ENCODE measurements around the gene ASXL1.
"Not testable (repeated sequence)": the region's sequence is repeated elsewhere in the genome, so short reads cannot be mapped to it uniquely, and the experiment has no call there.

ASXL1 gene

DNA sequence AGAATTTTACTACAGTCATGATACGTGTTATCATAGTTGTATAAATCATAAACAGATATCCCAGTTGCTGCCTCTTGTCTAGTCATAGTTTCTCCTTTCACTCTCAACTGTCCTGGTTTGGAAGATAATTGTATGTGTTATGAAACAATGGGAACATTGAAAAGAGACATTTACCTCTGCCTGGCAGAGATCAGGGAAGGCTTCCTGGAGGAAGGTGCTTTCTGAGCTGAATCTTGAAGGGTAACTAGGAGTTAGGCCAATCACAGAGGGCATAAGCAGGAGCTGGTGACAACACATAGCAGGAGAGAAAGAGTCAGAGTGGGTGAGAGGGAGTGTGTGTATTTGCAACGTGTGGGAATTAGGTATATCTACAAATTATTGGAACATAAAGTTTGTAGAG lies 5.4 kb downstream of the ASXL1 start:
- no peak for DNase-seq

DNA sequence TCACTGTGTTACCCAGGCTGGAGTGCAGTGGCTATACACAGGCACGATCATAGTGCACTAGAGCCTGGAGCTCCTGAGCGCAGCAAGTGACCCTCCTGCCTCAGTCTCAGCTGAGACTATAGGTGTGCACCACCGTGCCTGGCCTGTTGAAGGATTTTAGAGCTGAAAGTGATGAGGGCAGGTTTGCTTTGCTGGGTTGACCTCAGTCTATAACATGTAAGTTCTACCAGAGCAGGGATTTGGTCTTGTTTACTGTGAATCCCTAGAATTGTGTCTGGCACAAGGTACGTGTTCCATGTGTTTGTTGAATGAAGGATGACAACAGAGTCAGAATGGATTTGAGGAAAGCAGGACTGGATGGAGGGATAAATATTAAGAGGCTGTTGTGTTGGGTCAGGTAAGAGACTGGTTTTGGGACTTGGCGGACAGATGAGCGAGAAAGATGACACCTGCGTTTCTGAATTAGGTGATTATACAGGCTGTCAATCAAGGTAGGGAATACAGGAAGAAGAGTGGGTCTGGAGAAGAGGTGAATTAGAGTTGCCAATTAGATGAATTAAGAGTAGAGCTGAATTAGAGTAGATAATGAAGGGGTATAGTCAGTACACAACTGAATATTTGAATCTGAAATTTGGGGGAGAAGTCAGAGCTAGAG lies 6.5 kb downstream of the ASXL1 start:
- no peak for DNase-seq

DNA sequence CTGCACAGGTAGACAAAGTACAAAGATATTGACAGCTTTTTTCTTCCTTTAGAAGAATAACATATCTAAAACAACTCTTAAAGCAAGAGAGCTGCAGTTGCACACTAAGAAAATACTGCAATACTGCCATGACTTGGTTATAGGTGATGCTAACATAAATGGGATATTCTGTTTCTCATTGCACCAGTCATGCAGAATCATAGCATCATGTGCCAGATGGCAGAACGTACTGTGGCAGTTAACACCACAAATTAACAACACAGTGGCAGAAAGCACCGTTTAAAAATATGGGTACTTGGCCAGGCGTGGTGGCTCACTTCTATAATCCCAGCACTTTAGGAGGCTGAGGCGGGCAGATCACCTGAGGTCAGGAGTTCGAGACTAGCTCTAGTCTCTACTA lies 7.4 kb downstream of the ASXL1 start:
- DNase-seq: no peak

DNA sequence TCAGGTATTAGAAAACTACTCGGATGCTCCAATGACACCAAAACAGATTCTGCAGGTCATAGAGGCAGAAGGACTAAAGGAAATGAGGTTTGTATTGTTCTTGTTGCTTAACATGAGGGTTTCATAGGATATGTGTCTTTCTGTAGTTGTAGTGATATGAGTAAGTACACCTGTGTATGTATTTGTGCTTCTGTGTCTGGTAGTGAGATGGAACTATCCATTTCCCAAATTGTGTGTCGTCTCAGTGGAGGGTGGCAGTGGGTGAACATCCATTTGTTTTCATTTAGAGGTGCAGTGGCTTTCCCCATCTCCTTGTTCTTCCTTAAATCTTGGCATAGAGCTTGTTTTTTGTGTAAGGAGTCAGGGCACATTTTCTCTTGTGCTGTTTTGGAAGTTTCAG lies 8.2 kb downstream of the ASXL1 start:
- DNase-seq: no peak

DNA sequence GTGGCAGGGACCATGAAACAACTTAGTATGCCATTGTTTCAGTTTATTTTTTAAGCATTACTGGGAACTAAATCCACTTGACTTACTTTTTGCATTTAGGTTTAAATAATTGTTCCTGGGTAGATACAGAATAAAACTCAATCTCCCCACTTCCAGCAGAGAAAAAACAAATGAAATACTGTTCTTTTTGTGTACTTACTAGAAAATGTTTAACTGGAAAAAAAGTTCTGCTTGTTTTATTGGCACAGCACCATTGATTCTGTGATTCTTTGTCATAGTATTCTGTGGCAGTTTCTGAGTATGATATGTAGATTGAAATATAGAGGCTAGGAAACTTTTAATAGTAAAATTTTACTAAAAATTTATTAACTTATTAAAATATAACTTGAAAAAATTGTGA lies 10.2 kb downstream of the ASXL1 start:
- no peak for DNase-seq

DNA sequence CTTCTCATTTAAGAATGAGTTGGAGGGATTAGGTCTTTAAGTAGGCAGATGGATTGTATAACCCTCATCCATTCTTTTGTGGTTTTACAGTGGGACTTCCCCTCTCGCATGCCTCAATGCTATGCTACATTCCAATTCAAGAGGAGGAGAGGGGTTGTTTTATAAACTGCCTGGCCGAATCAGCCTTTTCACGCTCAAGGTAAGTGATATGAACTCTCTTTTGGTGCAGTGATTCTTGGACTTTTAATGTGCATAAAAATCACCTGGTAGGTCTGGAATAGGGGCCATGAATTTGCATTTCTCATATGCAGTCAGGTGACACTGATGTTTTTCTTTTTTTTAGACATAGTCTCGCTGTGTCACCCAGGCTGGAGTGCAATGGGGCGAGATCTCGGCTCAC lies 10.8 kb downstream of the ASXL1 start:
- DNase-seq: no peak

DNA sequence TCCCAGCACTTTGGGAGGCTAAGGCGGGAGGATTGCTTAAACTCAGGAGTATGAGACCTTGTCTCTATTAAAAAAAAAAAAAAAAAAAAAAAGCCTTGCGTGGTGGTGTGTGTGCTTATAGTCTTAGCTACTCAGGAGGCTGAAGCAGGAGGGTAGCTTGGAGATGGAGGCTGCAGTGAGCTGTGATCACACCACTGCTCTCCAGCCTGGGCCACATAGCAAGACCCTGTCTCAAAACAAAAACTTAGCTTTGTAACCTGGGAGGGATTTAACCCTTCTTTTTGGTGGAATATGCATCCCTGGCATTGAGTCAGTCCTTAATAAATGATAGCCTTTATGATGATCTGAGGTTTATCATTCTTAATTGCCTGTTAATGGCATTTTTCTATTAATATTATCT lies 12.8 kb downstream of the ASXL1 start:
- no peak for DNase-seq

DNA sequence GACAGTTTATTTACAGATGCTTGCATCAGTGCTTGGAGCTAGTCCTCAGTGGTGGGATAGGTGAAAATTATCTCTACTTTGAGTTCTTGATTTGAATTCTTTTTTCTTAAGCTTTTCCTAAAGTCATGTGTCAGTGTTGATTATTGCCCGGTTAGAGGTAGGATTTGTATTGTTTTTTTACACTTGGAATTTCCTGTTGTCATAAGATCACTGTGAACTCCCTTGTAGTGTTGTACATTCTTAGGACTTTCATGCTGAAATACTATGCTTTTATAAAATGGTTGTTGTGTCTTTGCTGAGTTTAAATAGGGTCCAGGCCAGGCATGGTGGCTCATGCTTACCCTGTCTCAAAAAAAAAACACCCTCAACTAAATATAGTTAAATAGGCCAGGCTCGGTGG lies 20.3 kb downstream of the ASXL1 start:
- DNase-seq: no peak

DNA sequence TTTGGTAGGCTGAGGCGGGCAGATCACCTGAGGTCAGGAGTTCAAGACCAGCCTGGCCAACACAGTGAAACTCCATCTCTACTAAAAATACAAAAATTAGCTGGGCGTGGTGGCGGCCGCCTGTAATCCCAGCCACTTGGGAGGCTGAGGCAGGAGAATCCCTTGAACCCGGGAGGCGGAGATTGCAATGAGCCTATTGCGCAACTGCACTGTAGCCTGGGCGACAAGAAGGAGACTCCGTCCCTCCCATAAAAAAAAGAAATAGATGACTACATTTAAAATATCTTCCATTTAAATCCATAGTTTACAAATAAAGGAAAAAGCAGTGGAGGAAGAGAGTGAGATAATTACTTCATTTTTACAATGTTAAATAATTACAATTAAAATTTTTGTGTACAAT lies 21.9 kb downstream of the ASXL1 start:
- not testable (repeated sequence) for DNase-seq

DNA sequence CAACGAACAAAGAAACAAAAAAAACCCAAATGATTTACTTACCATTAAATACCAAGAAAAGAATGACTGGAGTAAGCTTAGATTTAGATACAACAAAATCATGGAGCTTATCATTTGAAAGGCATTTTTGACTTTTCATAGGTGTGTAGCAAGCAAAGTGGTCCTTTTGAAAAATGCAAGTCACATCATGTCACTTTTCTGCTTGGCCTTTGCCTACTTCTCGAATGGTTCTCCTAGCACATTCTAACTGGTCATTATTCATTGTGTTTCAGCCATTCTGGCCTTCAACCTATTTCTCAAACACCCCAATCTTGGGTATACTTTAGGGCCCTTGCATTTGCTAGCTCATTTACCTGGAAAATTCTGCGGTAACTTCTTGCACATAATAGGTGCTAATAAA lies 22.6 kb downstream of the ASXL1 start:
- DNase-seq: no peak

DNA sequence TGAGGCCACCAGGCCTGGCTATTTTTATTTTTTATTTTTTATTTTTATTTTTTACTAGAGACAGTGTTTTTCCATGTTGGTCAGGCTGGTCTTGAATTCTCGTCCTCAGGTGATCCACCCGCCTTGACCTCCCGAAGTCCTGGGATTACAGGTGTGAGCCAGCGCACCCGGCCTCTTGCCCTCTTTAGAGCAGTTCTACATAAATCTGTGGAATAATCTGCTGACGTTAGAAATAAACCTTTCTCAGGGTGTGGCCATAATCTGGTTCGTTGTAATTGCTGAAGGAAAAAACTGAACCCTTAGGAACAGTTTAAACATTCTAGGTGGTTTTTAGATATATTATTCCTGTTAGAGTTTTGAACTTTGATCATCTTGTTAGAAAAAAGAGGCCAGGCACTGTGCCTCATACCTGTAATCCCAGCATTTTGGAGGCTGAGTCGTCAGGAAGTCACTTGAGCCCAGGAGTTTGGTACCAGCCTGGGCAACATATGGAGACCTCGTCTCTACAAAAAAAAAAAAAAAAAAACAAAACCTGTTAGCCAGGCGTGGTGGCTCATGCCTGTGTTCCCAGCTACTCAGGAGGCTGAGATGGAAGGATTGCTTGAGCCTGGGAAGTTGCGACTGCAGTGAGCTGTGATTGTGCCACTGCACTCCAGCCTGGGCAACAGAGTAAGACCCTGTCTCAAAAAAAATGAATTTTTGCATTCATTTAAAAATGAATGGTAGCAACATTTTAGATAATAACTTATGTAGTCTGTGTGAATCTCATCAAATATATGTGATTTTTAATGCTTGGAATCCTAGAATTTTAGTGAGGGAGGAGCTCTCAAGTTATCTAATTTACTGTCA lies 24.2 kb downstream of the ASXL1 start:
- DNase-seq: no peak

DNA sequence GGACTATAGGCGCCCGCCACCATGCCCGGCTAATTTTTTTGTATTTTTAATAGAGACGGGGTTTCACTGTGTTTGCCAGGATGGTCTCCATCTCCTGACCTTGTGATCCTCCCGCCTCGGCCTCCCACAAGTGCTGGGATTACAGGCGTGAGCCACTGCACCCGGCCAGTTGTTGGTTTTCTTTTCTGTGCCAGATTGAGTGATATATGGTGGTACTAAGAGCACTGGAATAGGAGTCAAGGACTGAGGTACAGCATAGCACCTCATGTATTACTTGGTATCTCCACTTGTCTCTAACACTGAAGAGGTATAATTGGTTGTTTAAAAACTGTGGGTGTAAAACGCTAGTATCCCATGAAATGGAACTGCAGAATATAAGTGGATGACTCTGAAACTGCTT lies 25.3 kb downstream of the ASXL1 start:
- DNase-seq: not testable (repeated sequence)

DNA sequence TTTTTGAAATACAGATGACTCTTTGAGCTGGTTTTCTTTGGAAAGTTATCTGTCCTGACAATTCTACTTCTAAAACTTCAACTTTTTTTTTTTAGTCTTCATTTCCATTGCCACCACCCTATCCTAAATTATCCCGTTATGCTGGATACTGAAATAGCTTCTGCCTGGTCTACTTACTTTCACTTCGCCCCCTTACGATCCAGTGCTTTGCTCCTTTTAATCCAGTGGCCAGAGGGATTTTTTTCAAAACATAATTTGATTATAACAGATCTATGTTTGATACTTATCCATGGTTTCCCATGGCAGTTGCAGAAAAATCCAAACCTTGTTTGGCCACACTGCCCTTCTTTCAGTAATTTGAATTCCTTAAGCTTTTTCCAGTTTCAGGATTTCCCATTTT lies 27.4 kb downstream of the ASXL1 start:
- DNase-seq: no peak

DNA sequence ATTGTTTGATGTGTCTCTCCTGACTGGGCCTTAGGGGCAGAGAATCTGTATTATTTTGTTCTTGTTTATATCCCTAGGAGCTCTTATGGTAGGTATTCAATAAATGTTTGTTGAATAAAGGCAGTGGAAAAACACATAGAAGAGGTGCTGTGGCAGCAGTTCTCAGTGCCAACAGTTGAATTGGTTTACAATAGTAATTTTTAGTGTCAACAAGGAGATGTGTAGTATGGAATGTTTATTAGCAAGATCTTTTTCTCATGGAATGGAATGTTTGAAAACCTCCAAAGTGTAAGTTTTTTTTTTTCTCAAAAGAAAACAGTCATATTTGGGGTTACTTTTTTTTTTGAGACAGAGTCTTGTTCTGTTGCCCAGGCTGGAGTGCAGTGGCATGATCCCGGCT lies 28.0 kb downstream of the ASXL1 start:
- DNase-seq: no peak

DNA sequence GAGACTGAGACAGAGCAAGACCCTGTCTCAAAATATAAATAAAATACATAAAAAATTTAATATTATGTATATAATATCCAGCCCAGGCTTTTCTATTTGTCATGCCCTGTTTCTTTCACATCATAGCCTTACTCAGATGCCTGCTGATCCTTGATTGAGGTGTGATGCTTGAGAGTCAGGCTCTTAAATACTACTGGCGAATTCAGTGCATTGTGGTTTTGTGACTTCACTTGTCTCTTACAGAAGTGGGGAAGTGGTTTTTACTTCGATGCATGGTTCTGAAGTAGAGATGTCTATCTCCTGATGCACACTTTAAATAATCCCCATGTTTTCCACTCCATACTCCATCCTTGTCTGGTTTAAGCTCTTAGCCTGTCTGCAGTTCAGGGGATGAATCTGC lies 29.1 kb downstream of the ASXL1 start:
- DNase-seq: no peak

DNA sequence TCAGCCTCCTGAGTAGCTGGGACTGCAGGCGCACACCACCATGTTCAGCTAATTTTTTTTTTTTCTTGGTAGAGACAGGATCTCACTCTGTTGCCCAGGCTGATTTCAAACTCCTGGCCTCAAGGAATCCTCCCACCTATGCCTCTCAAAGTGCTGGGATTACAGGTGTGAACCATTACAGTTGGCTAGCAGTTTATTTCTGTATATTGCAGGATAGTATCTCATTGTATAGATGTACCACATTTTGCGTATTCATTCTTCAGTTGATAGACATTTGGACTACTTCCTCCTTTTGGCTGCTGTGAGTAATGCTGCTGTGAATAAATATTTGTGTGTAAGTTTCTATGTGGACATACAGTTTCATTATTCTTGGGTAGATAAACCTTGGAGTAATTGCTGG lies 32.9 kb downstream of the ASXL1 start:
- DNase-seq: no peak

DNA sequence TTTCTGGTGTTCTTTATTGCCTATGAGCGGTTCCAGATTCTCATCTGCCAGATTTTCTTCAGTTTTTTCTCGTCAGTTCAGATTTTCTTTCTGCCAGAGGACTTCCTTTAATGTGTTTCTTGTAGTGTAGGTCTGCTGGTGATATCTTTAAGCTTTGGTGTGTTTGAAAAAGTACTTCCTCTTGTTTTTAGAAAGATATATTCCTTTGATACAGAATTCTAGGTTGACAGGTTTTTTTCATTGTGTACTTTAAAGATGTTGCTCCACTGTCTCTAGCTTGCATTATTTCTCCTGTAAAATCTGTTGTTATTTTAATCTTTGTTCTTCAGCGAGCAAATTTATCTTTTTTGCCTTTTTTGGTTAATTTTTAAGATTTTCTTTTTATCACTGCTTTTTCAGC lies 36.9 kb downstream of the ASXL1 start:
- no peak for DNase-seq

DNA sequence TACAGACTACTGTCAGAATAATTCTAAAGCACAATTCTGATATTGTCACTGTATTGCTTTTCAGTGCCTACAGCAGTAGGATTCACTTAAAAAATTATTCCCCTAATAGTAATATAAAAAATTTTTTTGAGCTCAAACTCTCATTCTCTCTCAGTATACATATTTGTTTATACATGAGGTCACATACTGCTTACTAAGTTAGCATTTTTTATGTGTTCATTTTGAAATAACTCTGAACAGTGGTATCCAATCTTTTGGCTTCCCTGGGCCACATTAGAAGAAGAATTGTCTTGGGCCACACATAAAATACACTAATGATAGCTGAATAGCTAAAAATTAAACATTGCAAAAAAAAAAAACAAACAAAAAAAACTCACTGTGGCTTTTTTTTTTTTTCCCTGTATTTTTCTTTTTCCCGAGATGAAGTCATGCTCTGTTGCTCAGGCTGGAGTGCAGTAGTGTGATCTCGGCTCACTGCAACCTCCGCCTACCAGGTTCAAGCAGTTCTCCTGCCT lies 38.6 kb downstream of the ASXL1 start:
- no peak for DNase-seq

DNA sequence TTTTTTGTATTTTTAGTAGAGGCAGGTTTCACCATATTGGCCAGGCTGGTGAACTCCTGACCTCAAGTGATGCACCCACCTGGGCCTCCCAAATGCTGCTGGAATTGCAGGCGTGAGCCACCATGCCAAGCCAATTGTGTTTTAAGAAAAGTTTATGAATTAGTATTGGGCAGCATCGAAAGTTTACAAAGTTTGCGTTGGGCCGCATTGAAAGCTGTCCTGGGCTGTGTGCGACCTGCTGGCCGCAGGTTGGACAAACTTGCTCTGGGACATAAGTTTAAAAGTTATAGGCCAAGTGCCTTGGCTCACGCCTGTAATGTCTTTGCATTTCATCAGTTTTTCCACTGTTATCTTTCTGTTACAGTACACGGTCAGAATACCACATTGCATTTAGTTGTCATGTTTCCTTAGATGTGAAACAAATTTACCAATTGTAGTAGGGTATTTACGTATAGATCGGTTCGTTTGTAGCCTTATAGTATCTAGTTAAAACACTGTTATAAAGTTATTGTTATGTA lies 39.5 kb downstream of the ASXL1 start:
- DNase-seq: no peak

DNA sequence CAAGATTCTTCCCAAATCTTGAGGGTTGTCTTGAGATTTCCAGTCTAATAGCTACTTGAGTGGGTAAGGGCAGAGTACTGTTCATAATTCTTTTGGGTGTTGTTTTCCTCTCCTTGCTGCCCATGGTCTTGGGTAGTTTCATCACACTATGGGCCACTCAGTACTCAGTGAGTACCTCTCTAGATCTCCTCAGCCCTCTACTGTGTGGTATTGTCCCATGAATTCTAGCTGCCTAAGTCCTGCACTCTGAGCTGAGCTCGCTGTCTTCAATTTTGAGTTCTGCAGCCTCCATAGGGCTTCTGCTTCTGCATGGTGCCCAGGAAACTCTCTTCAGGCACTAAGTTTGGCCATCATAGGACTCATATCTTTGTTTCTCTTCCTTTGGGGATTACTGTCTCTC lies 42.3 kb downstream of the ASXL1 start:
- DNase-seq: no peak

DNA sequence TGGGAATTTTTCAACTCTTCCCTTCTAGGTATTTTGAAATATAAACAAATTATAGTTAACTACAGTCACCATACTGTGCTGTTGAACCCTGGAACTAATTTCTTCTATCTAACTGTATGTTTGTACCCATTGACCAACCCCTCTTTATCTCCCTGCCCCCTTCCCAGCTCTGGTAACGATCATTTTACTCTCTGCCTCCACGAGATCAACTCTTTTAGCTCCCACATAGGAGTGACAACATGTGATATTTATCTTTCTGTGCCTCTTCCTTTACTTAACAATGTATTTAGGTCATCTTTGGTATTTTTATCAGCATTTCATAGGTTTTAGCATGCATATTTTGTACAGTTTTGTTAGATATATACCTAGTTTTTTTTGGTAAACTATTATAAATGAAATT lies 45.9 kb downstream of the ASXL1 start:
- DNase-seq: no peak

DNA sequence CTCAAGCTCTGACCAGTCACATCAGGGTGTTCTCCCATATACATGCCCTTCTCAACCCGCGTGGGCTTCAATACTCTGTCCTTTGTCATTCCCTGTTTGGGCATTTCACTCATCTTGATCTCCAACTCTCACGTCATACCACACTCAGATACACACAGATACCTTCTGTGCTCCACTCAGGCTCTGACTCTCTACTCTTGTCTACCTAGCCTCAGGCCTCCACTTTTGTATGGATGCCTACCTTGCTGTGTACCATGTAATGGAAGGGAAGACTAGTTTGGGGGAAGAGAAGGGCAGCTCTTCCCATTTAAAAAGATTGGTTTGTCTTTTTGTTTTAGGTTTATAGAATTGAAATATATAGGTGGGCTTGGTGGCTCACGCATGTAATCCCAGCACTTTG lies 48.6 kb downstream of the ASXL1 start:
- no peak for DNase-seq

DNA sequence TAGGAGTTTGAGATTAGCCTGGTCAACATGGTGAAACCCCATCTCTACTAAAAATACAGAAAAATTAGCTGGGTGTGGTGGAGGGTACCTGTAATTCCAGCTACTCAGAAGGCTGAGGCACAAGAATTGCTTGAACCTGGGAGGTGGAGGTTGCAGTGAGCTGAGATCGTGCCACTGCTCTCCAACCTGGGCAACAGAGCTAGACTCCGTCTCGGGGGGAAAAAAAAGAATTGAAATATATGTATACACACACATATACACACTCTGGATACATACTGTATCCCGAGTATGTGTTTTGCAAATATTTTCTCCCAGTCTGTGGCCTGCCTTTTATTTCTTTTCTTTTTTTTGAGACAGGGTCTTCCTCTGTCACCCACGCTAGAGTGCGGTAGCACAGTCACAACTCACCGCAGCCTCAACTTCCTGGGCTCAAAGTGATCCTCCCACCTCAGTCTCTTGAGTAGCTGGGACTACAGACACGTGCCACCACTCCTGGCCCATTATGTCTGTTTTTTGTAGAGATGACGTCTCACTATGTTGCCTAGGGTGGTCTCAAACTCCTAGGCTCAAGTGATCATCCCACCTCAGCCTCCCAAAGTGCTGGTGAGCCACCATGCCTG lies 49.1 kb downstream of the ASXL1 start:
- DNase-seq: peak; percentile 51
